Measurements from ENCODE around the gene AMZ1. TPM values are rescaled to one million over a fixed set of nuclear protein-coding genes. Genes with fewer than 3 reads are reported as not detected.

Gene AMZ1
- total and polyA plus RNA-seq, 2 donors (not counting 1 experiment from before 2014, with no cell fraction given), result 0.26 to 0.33 TPM

DNA sequence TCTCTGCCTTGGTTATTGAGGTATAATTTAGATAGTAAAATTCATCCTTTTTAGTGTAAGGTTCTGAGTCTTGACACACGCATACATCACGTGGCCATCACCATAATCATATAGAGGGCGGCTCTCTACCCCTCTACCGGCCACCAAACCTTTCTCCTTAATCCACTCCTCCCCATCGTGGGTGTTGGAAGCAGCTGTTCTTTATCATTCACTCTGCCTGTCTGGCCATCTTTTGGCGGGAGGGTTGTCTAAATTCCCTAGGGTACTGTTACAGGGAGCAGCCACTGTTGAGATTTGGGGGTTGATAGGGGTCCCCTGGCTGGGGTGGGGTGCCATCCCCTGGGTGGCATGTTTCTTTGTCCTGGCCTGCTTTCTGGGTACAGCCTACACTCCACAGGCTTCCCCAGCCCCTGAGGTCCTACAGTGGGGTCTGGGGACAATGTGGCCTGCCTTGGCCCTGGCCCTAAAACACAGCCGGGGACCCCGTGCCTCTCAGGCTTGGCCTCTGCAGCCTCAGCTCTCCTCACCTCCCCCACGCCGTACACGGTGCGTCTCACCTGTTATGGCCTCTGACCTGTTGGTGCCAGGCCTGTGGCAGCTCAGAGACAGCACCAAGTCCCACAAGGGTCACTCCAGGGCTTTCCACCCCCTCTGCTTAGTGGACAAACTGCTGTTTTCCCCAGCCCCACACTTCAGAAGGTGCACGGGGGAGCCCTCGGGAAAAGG lies 17.5 kb downstream of the AMZ1 start:
- H3K4me3 ChIP-seq (replicated peaks in 1 of 4; ENCODE audit: control extremely low read depth in 1 of 4, insufficient read depth in 1 of 4, low read depth in 3 of 4, low read length in 4 of 4), result no peak overlapping the region
- H3K79me2 ChIP-seq (ENCODE audit: control insufficient read depth, insufficient read depth, low read length), result no peaks in the 10 kb centered on the region
- H3K4me2 ChIP-seq (ENCODE audit: extremely low read depth, insufficient read depth, low read length), result no peak overlapping the region
- H3K9ac ChIP-seq (ENCODE audit: insufficient read depth, low read length), result no peak overlapping the region
- no peak overlapping the region for H2AFZ ChIP-seq (ENCODE audit: low read length)
- no peaks in the 10 kb centered on the region for H3K36me3 ChIP-seq (ENCODE audit: control insufficient read depth, insufficient read depth, low read length)
- H3K9me3 ChIP-seq (ENCODE audit: control insufficient read depth, insufficient read depth, low read depth, low read length), result no peaks in the 10 kb centered on the region
- H4K20me1 ChIP-seq (ENCODE audit: control insufficient read depth, extremely low read depth, insufficient read depth, low read length), result no peaks in the 10 kb centered on the region
- peaks cover 3% of the 10 kb centered on the region for H3K4me1 ChIP-seq (ENCODE audit: control insufficient read depth, extremely low read depth, insufficient read depth, low read length)
- H3K27me3 ChIP-seq (ENCODE audit: control insufficient read depth, insufficient read depth, low read length), result no peaks in the 10 kb centered on the region
- H3K27ac ChIP-seq (ENCODE audit: insufficient read depth, low read length), result no peak overlapping the region
- no peak for DNase-seq (ENCODE audit: low read depth in 2 of 2)
- TF ChIP-seq EZH2 (IDR thresholded peaks at IDR 0.05; ENCODE audit: low read length, missing control alignments), result no peak
- TF ChIP-seq, protein P1, sequence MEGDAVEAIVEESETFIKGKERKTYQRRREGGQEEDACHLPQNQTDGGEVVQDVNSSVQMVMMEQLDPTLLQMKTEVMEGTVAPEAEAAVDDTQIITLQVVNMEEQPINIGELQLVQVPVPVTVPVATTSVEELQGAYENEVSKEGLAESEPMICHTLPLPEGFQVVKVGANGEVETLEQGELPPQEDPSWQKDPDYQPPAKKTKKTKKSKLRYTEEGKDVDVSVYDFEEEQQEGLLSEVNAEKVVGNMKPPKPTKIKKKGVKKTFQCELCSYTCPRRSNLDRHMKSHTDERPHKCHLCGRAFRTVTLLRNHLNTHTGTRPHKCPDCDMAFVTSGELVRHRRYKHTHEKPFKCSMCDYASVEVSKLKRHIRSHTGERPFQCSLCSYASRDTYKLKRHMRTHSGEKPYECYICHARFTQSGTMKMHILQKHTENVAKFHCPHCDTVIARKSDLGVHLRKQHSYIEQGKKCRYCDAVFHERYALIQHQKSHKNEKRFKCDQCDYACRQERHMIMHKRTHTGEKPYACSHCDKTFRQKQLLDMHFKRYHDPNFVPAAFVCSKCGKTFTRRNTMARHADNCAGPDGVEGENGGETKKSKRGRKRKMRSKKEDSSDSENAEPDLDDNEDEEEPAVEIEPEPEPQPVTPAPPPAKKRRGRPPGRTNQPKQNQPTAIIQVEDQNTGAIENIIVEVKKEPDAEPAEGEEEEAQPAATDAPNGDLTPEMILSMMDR (conservative IDR thresholded peaks at IDR 0.05 in 1 of 2, IDR thresholded peaks at IDR 0.05 in 1 of 2; ENCODE audit: low read depth in 1 of 2, low read length in 2 of 2), result no peak

DNA sequence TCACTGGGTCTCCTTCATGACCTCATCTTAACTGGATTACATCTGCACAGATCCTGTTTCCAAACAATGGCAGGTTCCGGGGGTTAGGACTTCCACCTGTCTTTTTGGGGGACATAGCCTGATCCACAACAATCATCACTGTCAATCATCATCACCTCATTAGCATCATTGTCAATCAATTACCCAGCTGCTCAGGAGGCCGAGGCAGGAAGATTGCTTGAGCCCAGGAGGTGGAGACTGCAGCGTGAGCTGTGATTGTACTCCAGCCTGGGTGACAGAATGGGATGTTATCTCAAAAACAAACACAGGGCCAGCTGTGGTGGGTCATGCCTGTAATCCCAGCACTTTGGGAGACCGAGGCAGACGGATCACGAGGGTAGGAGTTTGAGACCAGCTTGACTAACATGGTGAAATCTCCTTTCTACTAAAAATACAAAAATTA lies 18.7 kb downstream of the AMZ1 start:
- H3K79me2 ChIP-seq (ENCODE audit: control insufficient read depth, insufficient read depth, low read length), result no peaks in the 10 kb centered on the region
- no peak overlapping the region for H3K9ac ChIP-seq (ENCODE audit: insufficient read depth, low read length)
- peak in 1 of 2 donors; percentile 25 for DNase-seq (ENCODE audit: low read depth in 2 of 2)
- TF ChIP-seq, protein P1 (conservative IDR thresholded peaks at IDR 0.05 in 1 of 2, IDR thresholded peaks at IDR 0.05 in 1 of 2; ENCODE audit: low read depth in 1 of 2, low read length in 2 of 2), result no peak
- no peak for TF ChIP-seq EZH2 (IDR thresholded peaks at IDR 0.05; ENCODE audit: low read length, missing control alignments)
- H3K4me1 ChIP-seq (ENCODE audit: control insufficient read depth, extremely low read depth, insufficient read depth, low read length), result no peaks in the 10 kb centered on the region
- no peaks in the 10 kb centered on the region for H3K36me3 ChIP-seq (ENCODE audit: control insufficient read depth, insufficient read depth, low read length)
- no peak overlapping the region for H3K4me3 ChIP-seq (replicated peaks in 1 of 4; ENCODE audit: control extremely low read depth in 1 of 4, insufficient read depth in 1 of 4, low read depth in 3 of 4, low read length in 4 of 4)
- no peak overlapping the region for H3K4me2 ChIP-seq (ENCODE audit: extremely low read depth, insufficient read depth, low read length)
- no peaks in the 10 kb centered on the region for H3K27me3 ChIP-seq (ENCODE audit: control insufficient read depth, insufficient read depth, low read length)
- H2AFZ ChIP-seq (ENCODE audit: low read length), result no peak overlapping the region
- H3K9me3 ChIP-seq (ENCODE audit: control insufficient read depth, insufficient read depth, low read depth, low read length), result no peaks in the 10 kb centered on the region
- H3K27ac ChIP-seq (ENCODE audit: insufficient read depth, low read length), result no peak overlapping the region
- no peaks in the 10 kb centered on the region for H4K20me1 ChIP-seq (ENCODE audit: control insufficient read depth, extremely low read depth, insufficient read depth, low read length)

DNA sequence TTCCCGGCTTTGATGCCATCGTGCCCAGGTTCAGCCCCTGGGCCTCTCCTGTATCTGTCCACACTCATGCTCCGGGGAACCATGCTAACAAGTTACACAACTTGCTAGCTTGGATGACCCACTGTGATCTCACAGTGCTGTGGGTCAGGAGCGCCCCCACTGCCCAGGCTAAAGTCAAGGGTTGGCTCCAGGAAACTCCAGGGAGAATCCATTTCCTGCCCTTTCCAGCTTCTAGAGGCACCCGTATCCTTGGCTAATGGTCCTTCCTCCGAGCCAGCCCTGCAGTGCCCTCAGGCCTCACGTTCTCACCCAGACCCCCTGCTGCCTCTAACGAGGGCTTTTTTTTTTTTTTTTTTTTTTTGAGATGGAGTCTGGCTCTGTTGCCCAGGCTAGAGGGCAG lies 19.5 kb downstream of the AMZ1 start:
- H3K4me3 ChIP-seq (replicated peaks in 1 of 4; ENCODE audit: control extremely low read depth in 1 of 4, insufficient read depth in 1 of 4, low read depth in 3 of 4, low read length in 4 of 4), result no peak overlapping the region
- H3K4me2 ChIP-seq (ENCODE audit: extremely low read depth, insufficient read depth, low read length), result no peak overlapping the region
- H3K4me1 ChIP-seq (ENCODE audit: control insufficient read depth, extremely low read depth, insufficient read depth, low read length), result no peaks in the 10 kb centered on the region
- no peak overlapping the region for H3K9ac ChIP-seq (ENCODE audit: insufficient read depth, low read length)
- no peaks in the 10 kb centered on the region for H4K20me1 ChIP-seq (ENCODE audit: control insufficient read depth, extremely low read depth, insufficient read depth, low read length)
- DNase-seq (ENCODE audit: low read depth in 2 of 2), result no peak
- H3K79me2 ChIP-seq (ENCODE audit: control insufficient read depth, insufficient read depth, low read length), result no peaks in the 10 kb centered on the region
- no peak overlapping the region for H3K27ac ChIP-seq (ENCODE audit: insufficient read depth, low read length)
- no peak overlapping the region for H2AFZ ChIP-seq (ENCODE audit: low read length)
- no peaks in the 10 kb centered on the region for H3K36me3 ChIP-seq (ENCODE audit: control insufficient read depth, insufficient read depth, low read length)
- H3K27me3 ChIP-seq (ENCODE audit: control insufficient read depth, insufficient read depth, low read length), result no peaks in the 10 kb centered on the region
- no peak for TF ChIP-seq EZH2 (IDR thresholded peaks at IDR 0.05; ENCODE audit: low read length, missing control alignments)
- TF ChIP-seq, protein P1 (conservative IDR thresholded peaks at IDR 0.05 in 1 of 2, IDR thresholded peaks at IDR 0.05 in 1 of 2; ENCODE audit: low read depth in 1 of 2, low read length in 2 of 2), result no peak
- H3K9me3 ChIP-seq (ENCODE audit: control insufficient read depth, insufficient read depth, low read depth, low read length), result no peaks in the 10 kb centered on the region
